Activated T-helper 17 cell treated with anti-CD3 and anti-CD28 coated beads, Interleukin-2, amount 50 U/mL, for 72 hours (primary cell): Measurements from ENCODE around the gene CDC42BPB. TPM values are rescaled to one million over a fixed set of nuclear protein-coding genes. Genes with fewer than 3 reads are reported as not detected.

ENCODE experiments used
- ATAC-seq: fragments of 150-1000 bp; cut with Tn5 transposase; replicated peaks from 2 replicates; pipeline ENCODE4 v1.10.0; 2021; ENCODE audit warnings: mild to moderate bottlenecking, moderate library complexity
- H3K27ac Mint-ChIP-seq: one replicate; pipeline ENCODE4 v1.8.0; 2022; ENCODE audit warnings: mixed read lengths
- H3K27me3 Mint-ChIP-seq: one replicate; pipeline ENCODE4 v1.8.0; 2022; ENCODE audit warnings: mixed read lengths
- H3K36me3 Mint-ChIP-seq: one replicate; pipeline ENCODE4 v1.8.0; 2022; ENCODE audit warnings: low read depth, mild to moderate bottlenecking, mixed read lengths
- H3K4me1 Mint-ChIP-seq: one replicate; pipeline ENCODE4 v1.8.0; 2022; ENCODE audit warnings: mixed read lengths
- H3K4me3 Mint-ChIP-seq: one replicate; pipeline ENCODE4 v1.8.0; 2022; ENCODE audit warnings: mild to moderate bottlenecking, mixed read lengths
- H3K9me3 Mint-ChIP-seq: one replicate; pipeline ENCODE4 v1.8.0; 2022; ENCODE audit warnings: mixed read lengths
- total RNA-seq, 2 donors: library from RNA; stranded (reverse); gene quantifications; one replicate each; pipeline ENCODE4 v1.2.3, GENCODE V29; 2022

Gene CDC42BPB
- total RNA-seq, 2 donors from 2014 or later = 7.2 to 7.3 TPM

GRCh38 chr14:102962111-102962627 lies 95.2 kb downstream of the CDC42BPB start:
- Mint-ChIP-seq H3K27me3 (no peaks in the 10 kb centered on the region), H3K4me3 (no peak overlapping the region), H3K27ac (no peak overlapping the region), H3K9me3 (no peaks in the 10 kb centered on the region), H3K36me3 (peaks cover 50% of the 10 kb centered on the region), H3K4me1 (no peaks in the 10 kb centered on the region)
- no peak for ATAC-seq

- ATAC-seq = no peak
- H3K36me3 Mint-ChIP-seq = peaks cover 40% of the 10 kb centered on the region
- H3K4me3 Mint-ChIP-seq = no peak overlapping the region
- no peaks in the 10 kb centered on the region for H3K4me1 Mint-ChIP-seq
- no peaks in the 10 kb centered on the region for H3K27me3 Mint-ChIP-seq
- H3K9me3 Mint-ChIP-seq = no peaks in the 10 kb centered on the region
- no peak overlapping the region for H3K27ac Mint-ChIP-seq
These were observed 98.9 kb downstream of the CDC42BPB start for GRCh38 chr14:102958461-102958860.

GRCh38 chr14:102957222-102957621 lies 100.1 kb downstream of the CDC42BPB start:
- Mint-ChIP-seq H3K4me1 (no peaks in the 10 kb centered on the region), H3K27me3 (no peaks in the 10 kb centered on the region), H3K27ac (no peak overlapping the region), H3K9me3 (no peaks in the 10 kb centered on the region), H3K36me3 (peaks cover 28% of the 10 kb centered on the region), H3K4me3 (no peak overlapping the region)
- ATAC-seq = no peak

- H3K27me3 Mint-ChIP-seq = no peaks in the 10 kb centered on the region
- no peaks in the 10 kb centered on the region for H3K4me1 Mint-ChIP-seq
- no peak overlapping the region for H3K27ac Mint-ChIP-seq
- H3K4me3 Mint-ChIP-seq = no peak overlapping the region
- H3K9me3 Mint-ChIP-seq = no peaks in the 10 kb centered on the region
- H3K36me3 Mint-ChIP-seq = peaks cover 19% of the 10 kb centered on the region
- ATAC-seq = no peak
These were observed 101.5 kb downstream of the CDC42BPB start for GRCh38 chr14:102955636-102956408.

GRCh38 chr14:102954081-102954789 lies 103.1 kb downstream of the CDC42BPB start:
- no peaks in the 10 kb centered on the region for H3K9me3 Mint-ChIP-seq

GRCh38 chr14:102953100-102953499 lies 104.2 kb downstream of the CDC42BPB start:
- Mint-ChIP-seq H3K36me3 (peaks cover 10% of the 10 kb centered on the region), H3K4me1 (peaks cover 5% of the 10 kb centered on the region), H3K9me3 (no peaks in the 10 kb centered on the region), H3K27ac (no peak overlapping the region), H3K27me3 (no peaks in the 10 kb centered on the region), H3K4me3 (no peak overlapping the region)
- no peak for ATAC-seq

More at GRCh38 chr14:102954081-102954789, 103.1 kb downstream of the CDC42BPB start:
- Mint-ChIP-seq H3K27me3 (no peaks in the 10 kb centered on the region), H3K4me3 (no peak overlapping the region), H3K36me3 (peaks cover 17% of the 10 kb centered on the region), H3K27ac (no peak overlapping the region), H3K4me1 (peaks cover 4% of the 10 kb centered on the region)
- ATAC-seq = no peak

GRCh38 chr14:102952276-102952675 lies 105.1 kb downstream of the CDC42BPB start:
- H3K27ac Mint-ChIP-seq = no peak overlapping the region
- peaks cover 4% of the 10 kb centered on the region for H3K36me3 Mint-ChIP-seq
- no peaks in the 10 kb centered on the region for H3K27me3 Mint-ChIP-seq
- no peak overlapping the region for H3K4me3 Mint-ChIP-seq
- H3K4me1 Mint-ChIP-seq = peaks cover 5% of the 10 kb centered on the region
- ATAC-seq = no peak
- no peaks in the 10 kb centered on the region for H3K9me3 Mint-ChIP-seq

GRCh38 chr14:102951799-102952198 lies 105.5 kb downstream of the CDC42BPB start:
- H3K4me3 Mint-ChIP-seq = no peak overlapping the region
- H3K36me3 Mint-ChIP-seq = peaks cover 4% of the 10 kb centered on the region
- ATAC-seq = no peak
- H3K4me1 Mint-ChIP-seq = peaks cover 5% of the 10 kb centered on the region
- no peaks in the 10 kb centered on the region for H3K9me3 Mint-ChIP-seq
- H3K27ac Mint-ChIP-seq = no peak overlapping the region
- no peaks in the 10 kb centered on the region for H3K27me3 Mint-ChIP-seq

- H3K27me3 Mint-ChIP-seq = no peaks in the 10 kb centered on the region
- no peak for ATAC-seq
- no peaks in the 10 kb centered on the region for H3K9me3 Mint-ChIP-seq
- H3K4me3 Mint-ChIP-seq = no peak overlapping the region
- peaks cover 5% of the 10 kb centered on the region for H3K4me1 Mint-ChIP-seq
- no peak overlapping the region for H3K27ac Mint-ChIP-seq
- H3K36me3 Mint-ChIP-seq = peaks cover 4% of the 10 kb centered on the region
These were observed 106.3 kb downstream of the CDC42BPB start for GRCh38 chr14:102951034-102951433.

- H3K27me3 Mint-ChIP-seq = no peaks in the 10 kb centered on the region
- H3K36me3 Mint-ChIP-seq = peaks cover 4% of the 10 kb centered on the region
- no peak for ATAC-seq
- H3K4me3 Mint-ChIP-seq = peak overlapping the region; percentile 58
- peak overlapping the region; percentile 80 for H3K27ac Mint-ChIP-seq
- peaks cover 5% of the 10 kb centered on the region for H3K4me1 Mint-ChIP-seq
- H3K9me3 Mint-ChIP-seq = no peaks in the 10 kb centered on the region
These were observed 107.4 kb downstream of the CDC42BPB start for GRCh38 chr14:102949801-102950451.

- Mint-ChIP-seq H3K4me3 (peak overlapping the region; percentile 58), H3K9me3 (no peaks in the 10 kb centered on the region), H3K4me1 (peaks cover 5% of the 10 kb centered on the region), H3K27me3 (no peaks in the 10 kb centered on the region), H3K27ac (peak overlapping the region; percentile 80), H3K36me3 (peaks cover 4% of the 10 kb centered on the region)
- ATAC-seq = peak; percentile 74
These were observed 108.1 kb downstream of the CDC42BPB start for GRCh38 chr14:102949062-102949800.

- H3K27ac Mint-ChIP-seq = peak overlapping the region; percentile 80
- ATAC-seq = no peak
- H3K4me1 Mint-ChIP-seq = peaks cover 5% of the 10 kb centered on the region
- H3K9me3 Mint-ChIP-seq = no peaks in the 10 kb centered on the region
- peak overlapping the region; percentile 58 for H3K4me3 Mint-ChIP-seq
- no peaks in the 10 kb centered on the region for H3K27me3 Mint-ChIP-seq
- peaks cover 4% of the 10 kb centered on the region for H3K36me3 Mint-ChIP-seq
These were observed 108.7 kb downstream of the CDC42BPB start for GRCh38 chr14:102948698-102949061.

GRCh38 chr14:102947321-102948103 lies 109.8 kb downstream of the CDC42BPB start:
- Mint-ChIP-seq H3K27ac (peak overlapping the region; percentile 78), H3K27me3 (no peaks in the 10 kb centered on the region), H3K4me3 (peak overlapping the region; percentile 60), H3K4me1 (peaks cover 5% of the 10 kb centered on the region), H3K9me3 (no peaks in the 10 kb centered on the region), H3K36me3 (peaks cover 4% of the 10 kb centered on the region)
- no peak for ATAC-seq
